GM12878 (cell line): Measurements from ENCODE around the gene ARHGEF25. TPM values are rescaled to one million over a fixed set of nuclear protein-coding genes. Genes with fewer than 3 reads are reported as not detected.

Experiments used
- ATAC-seq: fragments of 200-7000 bp; cut with Tn5 transposase; 3 replicates; pipeline ENCODE4 v1.9.1; 2020; ENCODE audit warnings: mild to moderate bottlenecking, moderate library complexity
- BruUV-seq: library from RNA; stranded (reverse); fragments of 400-500 nt; replicated peaks from 2 replicates; lab custom pipeline; 2021; lab: Mats Ljungman, UMichigan
- CTCF ChIA-PET: fragments of 300-600 bp; sonication (Branson Sonifier 250); formaldehyde crosslinking; extraction: SDS; loops from one replicate; lab custom pipeline; 2021; ENCODE audit warnings: inconsistent platforms; lab: Yijun Ruan, JAX
- POLR2A ChIA-PET: fragments of 350-600 bp; formaldehyde crosslinking; extraction: SDS; loops from one replicate; lab custom pipeline; 2021; ENCODE audit warnings: inconsistent platforms; lab: Charles Lee
- RAD21 ChIA-PET: fragments of 300-600 bp; sonication (Branson Sonifier 250); formaldehyde crosslinking; loops from one replicate; lab custom pipeline; 2023; ENCODE audit warnings: antibody characterized with exemption; ENCODE audit not compliant: unreplicated experiment; lab: Charles Lee
- SMC1A ChIA-PET: fragments of 300-600 bp; sonication (Branson Sonifier 250); formaldehyde crosslinking; loops from one replicate; lab custom pipeline; 2023; ENCODE audit not compliant: unreplicated experiment, uncharacterized antibody; lab: Charles Lee
- DNase-seq: peaks from one replicate; pipeline ENCODE4 v3.0.0-alpha.2; 2011; ENCODE audit warnings: low read depth, low spot score
- FAIRE-seq: peaks from 3 replicates; lab custom pipeline; 2011; peaks lifted over from hg19 to GRCh38; lab: Jason Lieb, UNC
- H2AFZ ChIP-seq: 2 replicates; pipeline ENCODE4 v1.6.0; 2011; ENCODE audit warnings: low read depth, low read length, control low read depth; ENCODE audit not compliant: control insufficient read depth
- H3K27ac ChIP-seq: 2 replicates; pipeline ENCODE4 v1.5.1; 2011; ENCODE audit warnings: control low read depth; ENCODE audit not compliant: control insufficient read depth, insufficient read depth
- H3K27me3 ChIP-seq, 2 experiments: replicated peaks in 1 of 2; 2 replicates each; pipeline versions ENCODE4 v1.6.0 to v1.6.1; 2011; ENCODE audit warnings: low read length in 1 of 2; ENCODE audit not compliant: control insufficient read depth in 2 of 2, insufficient read depth in 2 of 2
- H3K36me3 ChIP-seq, 2 experiments: 2 replicates each; pipeline ENCODE4 v1.5.1; 2011; ENCODE audit warnings: low read length in 1 of 2; ENCODE audit not compliant: control insufficient read depth in 2 of 2, insufficient read depth in 2 of 2
- H3K4me1 ChIP-seq: 2 replicates; pipeline ENCODE4 v1.6.1; 2011; ENCODE audit warnings: mild to moderate bottlenecking, low read length, moderate library complexity, mixed read lengths; ENCODE audit not compliant: control insufficient read depth, insufficient read depth
- H3K4me2 ChIP-seq: 2 replicates; pipeline ENCODE4 v1.6.0; 2011; ENCODE audit warnings: control low read depth; ENCODE audit not compliant: control insufficient read depth, insufficient read depth
- H3K4me3 ChIP-seq: fragments of 200-600 bp; sonication (generic); 2 replicates; pipeline ENCODE4 v1.5.1; 2016
- H3K79me2 ChIP-seq: 2 replicates; pipeline ENCODE4 v1.6.0; 2011; ENCODE audit warnings: low read length; ENCODE audit not compliant: control insufficient read depth, insufficient read depth
- H3K9ac ChIP-seq: 2 replicates; pipeline ENCODE4 v1.8.0; 2011; ENCODE audit warnings: low read length, control low read depth, mixed read lengths; ENCODE audit not compliant: control insufficient read depth, insufficient read depth
- H3K9me3 ChIP-seq: replicated peaks from 3 replicates; pipeline ENCODE4 v1.5.1; 2011; ENCODE audit warnings: mild to moderate bottlenecking, low read length; ENCODE audit not compliant: control insufficient read depth, insufficient read depth
- H4K20me1 ChIP-seq: 2 replicates; pipeline ENCODE4 v1.6.0; 2011; ENCODE audit not compliant: control insufficient read depth, insufficient read depth
- EP300 ChIP-seq, 2 experiments: fragments of 150-350 bp in 1 of 2; IDR thresholded peaks; 2 replicates each; pipeline ENCODE4 v1.6.1; 2011 to 2012; ENCODE audit warnings: low read depth in 2 of 2, low read length in 2 of 2, borderline replicate concordance in 1 of 2, improper control_type of control experiment in 1 of 2, inconsistent platforms in 1 of 2; ENCODE audit not compliant: control insufficient read depth in 1 of 2
- NBN ChIP-seq: fragments of 450-650 bp; IDR thresholded peaks from 2 replicates; pipeline ENCODE4 v1.6.1; 2016
- WGBS: methylation state at CpG from one replicate; pipeline ENCODE4 v1.1.6; 2016; ENCODE audit warnings: low lambda C conversion rate; ENCODE audit not compliant: insufficient replicate concordance, insufficient coverage; ENCODE audit errors: missing lambda C conversion rate; 5-methylcytosine and 5-hydroxymethylcytosine counted together
- in situ Hi-C: fragments of 300-500 bp; cut with MboI; formaldehyde crosslinking; loops from 9 replicates; pipeline ENCODE4 v1.14.3; 2018; ENCODE audit warnings: mixed read lengths
- intact Hi-C: fragments of 100-400 bp; cut with micrococcal nuclease; formaldehyde crosslinking; loops from one replicate; pipeline ENCODE4 v1.14.2; 2022; ENCODE audit not compliant: unreplicated experiment
- polyA plus RNA-seq, 11 experiments: library from polyadenylated mRNA; depleted of rRNA in 4 of 11; unstranded in 6 of 11; stranded (reverse) in 5 of 11; fragments of >200 nt; fragmentation: Nextera tagmentation in 4 of 11; fragmentation: Illumina TruSeq in 1 of 11; extraction: Ambion mirVana in 4 of 11; extraction: Trizol in 1 of 11; gene quantifications; 1 replicate in 1 of 11; 2 replicates in 10 of 11; pipeline versions ENCODE4 v1.2.1 to v1.2.3, GENCODE V29; 2011 to 2016; ENCODE audit warnings: inconsistent platforms in 2 of 11, missing spikeins in 2 of 11, low read depth in 1 of 11
- total RNA-seq, 4 experiments: library from RNA; depleted of rRNA in 3 of 4; stranded (reverse); fragments of >200 nt in 3 of 4; fragmentation: Illumina TruSeq in 1 of 4; extraction: Trizol in 1 of 4; gene quantifications; 2 replicates each; pipeline versions ENCODE4 v1.2.1 to v1.2.3, GENCODE V29; 2013 to 2021

The ARHGEF25 gene
- total and polyA plus RNA-seq, 10 of the 15 experiments (the other 5 are each of a cell fraction or from before 2014, with no cell fraction given): 0.08 to 4.5 (median 1.2) TPM; not detected in 3

DNA sequence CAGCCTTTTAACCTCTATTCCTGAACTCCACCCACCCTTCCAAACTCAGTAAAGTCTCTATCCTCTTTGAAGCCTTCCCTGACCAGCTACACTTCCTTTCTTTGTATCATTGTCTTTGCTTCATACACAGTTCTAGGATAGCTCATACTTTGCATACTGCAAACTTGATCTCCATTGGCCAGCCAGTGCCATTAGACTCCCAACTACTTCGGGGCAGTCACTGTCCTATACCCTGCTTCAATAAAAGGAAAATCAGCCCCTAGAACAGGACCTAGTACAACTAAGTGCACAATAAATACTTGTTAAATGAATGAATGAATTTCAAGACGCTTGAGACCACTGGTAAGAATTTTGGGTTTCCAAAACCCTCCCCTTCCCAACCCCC is 20.8 kb upstream of the ARHGEF25 start:
- RAD21 ChIA-PET: interaction anchor here (0.7 to 2.3 kb wide), 2 partner anchors 24 to 327 kb away, joined by 3 to 8 read pairs; no protein-coding TSS in a partner anchor
- TF ChIP-seq EP300 (IDR thresholded peaks at IDR 0.05; ENCODE audit: borderline replicate concordance in 1 of 2, control insufficient read depth in 1 of 2, low read depth in 2 of 2, low read length in 2 of 2): no peak
- 0 out of 2 replicates have a peak, but pooled peaks have one; percentile 4 for TF ChIP-seq NBN
- TF ChIP-seq, all 136 proteins: peak for 1
- no TSS peak for BruUV-seq
- in situ Hi-C loops: no loop called here
- peak overlapping the region; percentile 51 for H3K27ac ChIP-seq
- no peaks in the 10 kb centered on the region for H4K20me1 ChIP-seq
- H3K27me3 ChIP-seq: no peaks in the 10 kb centered on the region
- H3K79me2 ChIP-seq: peaks cover 7% of the 10 kb centered on the region
- POLR2A ChIA-PET: interaction anchor here (0.8 to 1.7 kb wide), 6 partner anchors 10 to 70 kb away, joined by 3 to 7 read pairs (median 3); partner anchors contain the start of genes ARHGEF25 and DDIT3
- CTCF ChIA-PET: interaction anchor here (0.6 to 5.1 kb wide), 6 partner anchors 8 to 135 kb away, joined by 3 to 52 read pairs (median 4); partner anchors contain the start of gene INHBE
- H3K36me3 ChIP-seq: no peaks in the 10 kb centered on the region
- peak overlapping the region; percentile 99 for H3K4me2 ChIP-seq
- H3K9me3 ChIP-seq: no peaks in the 10 kb centered on the region
- SMC1A ChIA-PET: interaction anchor here (0.6 to 2.4 kb wide), 5 partner anchors 8 to 558 kb away, joined by 3 to 7 read pairs (median 4); no protein-coding TSS in a partner anchor
- H3K9ac ChIP-seq: peak overlapping the region; percentile 67
- peaks cover 4% of the 10 kb centered on the region; the same call in 1 of the 2 replicates for H3K4me1 ChIP-seq
- WGBS: 3% methylated on average over 2 of the region's 2 CpGs
- no peak for DNase-seq
- H3K4me3 ChIP-seq: peak overlapping the region; percentile 98
- FAIRE-seq: no peak
- peak overlapping the region; percentile 93 for H2AFZ ChIP-seq
- peak; percentile 4 for ATAC-seq
- intact Hi-C loops: loop anchor here (5.0 kb wide), 1 partner anchor 102 kb away; the partner anchor contains the start of gene OS9
